Heart left ventricle (tissue), 13 donors: ENCODE results near the gene UPK3B.
"Not testable (repeated sequence)": the region's sequence is repeated elsewhere in the genome, so short reads cannot be mapped to it uniquely, and the experiment has no call there.

Source experiments
- POLR2A ChIP-seq, 2 donors: fragments of 450-650 bp; IDR thresholded peaks; one replicate each; pipeline ENCODE4 v1.6.1; 2017; ENCODE audit warnings: antibody characterized with exemption in 2 of 2, mild to moderate bottlenecking in 2 of 2, moderate library complexity in 2 of 2
- TF ChIP-seq, protein P1 (sequence below), 12 donors: fragments of 200-600 bp; sonication (generic) in 4 of 12; IDR thresholded peaks; one replicate each; pipeline versions ENCODE4 v1.5.0 to v1.8.0; 2018 to 2022; ENCODE audit warnings: antibody characterized with exemption in 12 of 12, mild to moderate bottlenecking in 5 of 12
- donor health status: ischemic (EF 13 %, LVEDD 7.1; RV severe dilation, severe dysfunction).
- donor health status: DM: no; HTN: yes; CAD: no.
- donor health status: DM: no; HTN: no; CAD: no.
- donor health status: ischemic (EF 25% LVEDD 6.9; RV normal size, moderate dysfunction).
- donor health status: ischemic (EF 25% LVEDD 5.7; RV mildly dilated, moderate dysfunction).
- donor health status: ischemic (EF 35%, LVEDD 5.7; RV mildly dilated, moderate dysfunction).
- donor health status: nonischemic (EF 11% LVEDD 7.7; RV severe dilation, severe dysfunction).
- donor health status: DM: yes; HTN: yes; CAD: no.
- donor health status: PGD.
- donor health status: ischemic (EF 29% LVEDD 5.4; RV normal size, mild dysfunction).
- donor health status: nonischemic (EF 23%, LVEDD 6.1; RV moderate dilation, normal function).

DNA sequence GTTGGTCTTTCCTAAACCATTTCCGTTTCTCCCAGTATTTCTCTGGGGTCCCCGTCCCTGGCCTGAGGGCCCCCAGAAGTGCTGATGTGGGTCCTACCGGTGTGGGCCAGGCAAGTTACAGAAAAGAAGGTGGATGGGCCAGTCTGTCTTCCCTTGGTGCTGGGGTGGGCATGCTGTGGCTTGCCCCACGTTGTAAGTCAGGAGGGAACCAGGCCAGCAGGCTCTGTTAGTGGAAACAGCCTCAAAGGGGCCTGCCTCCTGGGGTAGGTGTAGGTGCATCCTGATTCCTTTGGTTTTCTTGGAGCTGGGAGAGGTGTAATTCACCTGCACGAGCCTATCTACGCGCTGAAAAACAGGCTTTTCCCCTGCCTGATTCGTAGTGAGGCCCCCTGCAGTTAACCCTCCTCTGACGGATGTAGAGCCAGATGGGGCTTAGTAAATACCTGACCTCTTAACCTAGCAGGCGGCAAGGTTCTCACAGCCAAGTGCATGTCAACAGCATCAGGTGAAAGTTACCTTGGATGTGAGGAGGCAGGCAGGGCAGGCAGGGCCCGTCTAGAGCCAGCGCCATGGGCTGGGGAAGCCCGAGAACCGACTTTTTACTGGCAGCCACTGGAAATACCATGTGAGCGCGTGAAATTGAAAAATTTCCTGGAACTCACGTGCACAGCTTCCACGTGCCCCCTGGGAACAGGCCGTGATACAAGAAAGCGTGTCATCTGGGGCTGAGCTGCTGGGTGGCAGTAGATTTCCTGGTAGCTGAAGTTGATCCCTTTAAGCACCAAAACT is 24.3 kb upstream of the UPK3B start:
- TF ChIP-seq, protein P1, sequence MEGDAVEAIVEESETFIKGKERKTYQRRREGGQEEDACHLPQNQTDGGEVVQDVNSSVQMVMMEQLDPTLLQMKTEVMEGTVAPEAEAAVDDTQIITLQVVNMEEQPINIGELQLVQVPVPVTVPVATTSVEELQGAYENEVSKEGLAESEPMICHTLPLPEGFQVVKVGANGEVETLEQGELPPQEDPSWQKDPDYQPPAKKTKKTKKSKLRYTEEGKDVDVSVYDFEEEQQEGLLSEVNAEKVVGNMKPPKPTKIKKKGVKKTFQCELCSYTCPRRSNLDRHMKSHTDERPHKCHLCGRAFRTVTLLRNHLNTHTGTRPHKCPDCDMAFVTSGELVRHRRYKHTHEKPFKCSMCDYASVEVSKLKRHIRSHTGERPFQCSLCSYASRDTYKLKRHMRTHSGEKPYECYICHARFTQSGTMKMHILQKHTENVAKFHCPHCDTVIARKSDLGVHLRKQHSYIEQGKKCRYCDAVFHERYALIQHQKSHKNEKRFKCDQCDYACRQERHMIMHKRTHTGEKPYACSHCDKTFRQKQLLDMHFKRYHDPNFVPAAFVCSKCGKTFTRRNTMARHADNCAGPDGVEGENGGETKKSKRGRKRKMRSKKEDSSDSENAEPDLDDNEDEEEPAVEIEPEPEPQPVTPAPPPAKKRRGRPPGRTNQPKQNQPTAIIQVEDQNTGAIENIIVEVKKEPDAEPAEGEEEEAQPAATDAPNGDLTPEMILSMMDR (IDR thresholded peaks at IDR 0.05) = not testable (repeated sequence)
- not testable (repeated sequence) for TF ChIP-seq POLR2A (IDR thresholded peaks at IDR 0.05)
